ENCODE data around the gene TPSD1.
"Not testable (repeated sequence)": the region's sequence is repeated elsewhere in the genome, so short reads cannot be mapped to it uniquely, and the experiment has no call there.

DNA sequence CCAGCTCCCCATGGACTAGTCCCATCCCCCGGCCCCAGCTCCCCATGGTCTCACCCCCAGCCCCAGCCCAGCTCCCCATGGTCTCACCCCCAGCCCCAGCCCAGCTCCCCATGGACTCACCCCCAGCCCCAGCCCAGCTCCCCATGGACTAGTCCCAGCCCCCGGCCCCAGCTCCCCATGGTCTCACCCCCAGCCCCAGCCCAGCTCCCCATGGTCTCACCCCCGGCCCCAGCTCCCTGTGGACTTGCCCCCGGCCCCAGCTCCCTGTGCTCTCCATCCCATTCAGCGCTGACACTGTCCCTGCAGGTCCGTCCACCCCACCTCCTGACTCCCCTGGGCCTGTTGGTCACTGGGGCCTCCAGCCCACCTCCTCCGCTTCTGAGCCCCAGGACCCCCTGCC lies 24.6 kb upstream of the TPSD1 start:
- not testable (repeated sequence) for TF ChIP-seq EZH2phosphoT487 (IDR thresholded peaks at IDR 0.05; ENCODE audit: insufficient read depth, low read depth); EZH2 (IDR thresholded peaks at IDR 0.05; ENCODE audit: insufficient read depth, poor library complexity, severe bottlenecking)
